ENCODE results near the gene CAMTA2.

Gene CAMTA2

DNA sequence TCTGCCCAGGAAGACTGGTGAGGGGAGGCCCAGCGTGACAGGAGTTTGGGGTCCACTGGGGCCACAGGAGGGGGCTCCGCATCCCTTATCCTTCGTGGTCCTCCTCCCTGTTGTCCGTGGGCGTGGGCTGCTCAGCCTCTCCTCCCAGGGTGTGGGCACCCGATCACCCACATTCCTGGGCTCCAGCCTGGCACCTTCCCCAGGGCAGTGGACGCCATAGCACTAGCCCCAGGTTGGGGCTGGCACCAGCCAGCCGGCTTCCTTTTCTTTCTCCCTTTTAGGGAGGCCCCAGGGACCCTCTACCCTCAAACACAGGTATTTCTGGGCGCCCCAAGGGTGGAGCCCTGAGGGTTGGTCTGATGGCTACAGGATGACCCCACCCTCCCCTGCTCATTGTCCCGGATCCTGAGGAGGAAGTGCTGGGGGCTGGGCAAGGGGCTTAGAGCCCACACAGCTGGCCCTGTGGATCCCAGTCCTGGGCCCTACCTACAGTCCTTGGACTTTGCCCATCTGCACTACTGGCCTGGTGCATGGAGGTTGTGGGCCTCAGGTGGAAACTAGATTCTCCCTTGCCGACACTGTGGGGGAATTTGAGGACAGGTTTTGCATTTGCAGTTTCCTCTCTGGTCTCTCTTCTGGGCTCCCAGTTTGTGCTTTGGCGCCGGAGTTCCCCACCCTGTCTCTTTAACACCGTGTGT, 11.4 kb upstream of the CAMTA2 start:
- no peak for DNase-seq

DNA sequence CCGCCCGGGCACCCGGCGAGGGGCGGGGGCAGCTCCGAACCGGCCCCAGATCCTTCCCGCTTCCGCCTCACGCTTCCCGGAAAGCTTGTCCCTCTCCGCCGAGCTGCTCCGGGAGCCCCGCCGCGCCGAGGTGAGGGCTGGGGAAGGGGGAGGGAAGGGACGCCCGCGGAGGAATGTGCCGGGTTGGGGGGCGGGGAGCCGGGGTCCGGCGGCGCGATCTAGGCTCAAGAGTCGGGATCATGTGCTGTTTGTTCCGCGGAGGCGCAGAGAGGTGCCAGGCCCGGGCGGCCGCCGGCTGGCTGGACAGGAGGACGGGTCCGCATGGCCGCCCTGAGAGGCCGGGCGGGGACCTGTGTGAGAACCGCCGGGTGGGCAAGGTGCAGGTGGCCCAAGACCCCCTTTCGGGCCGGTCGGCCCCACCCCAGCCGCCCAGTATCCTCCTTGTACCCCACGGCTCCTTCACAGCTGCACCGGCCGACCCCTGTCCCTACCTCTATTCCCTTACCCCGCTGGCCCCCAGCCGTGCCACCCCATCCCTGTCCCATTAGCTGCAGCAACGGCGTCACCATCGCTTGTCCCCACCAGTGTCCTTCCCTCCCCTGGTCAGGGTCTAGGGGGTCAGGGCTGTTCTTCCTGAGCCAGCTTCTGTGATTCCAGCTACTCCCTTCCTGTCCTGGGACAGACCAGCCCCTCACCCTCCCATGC, 10.7 kb upstream of the CAMTA2 start:
- DNase-seq = peak in 1 of 2 experiments; percentile 50

DNA sequence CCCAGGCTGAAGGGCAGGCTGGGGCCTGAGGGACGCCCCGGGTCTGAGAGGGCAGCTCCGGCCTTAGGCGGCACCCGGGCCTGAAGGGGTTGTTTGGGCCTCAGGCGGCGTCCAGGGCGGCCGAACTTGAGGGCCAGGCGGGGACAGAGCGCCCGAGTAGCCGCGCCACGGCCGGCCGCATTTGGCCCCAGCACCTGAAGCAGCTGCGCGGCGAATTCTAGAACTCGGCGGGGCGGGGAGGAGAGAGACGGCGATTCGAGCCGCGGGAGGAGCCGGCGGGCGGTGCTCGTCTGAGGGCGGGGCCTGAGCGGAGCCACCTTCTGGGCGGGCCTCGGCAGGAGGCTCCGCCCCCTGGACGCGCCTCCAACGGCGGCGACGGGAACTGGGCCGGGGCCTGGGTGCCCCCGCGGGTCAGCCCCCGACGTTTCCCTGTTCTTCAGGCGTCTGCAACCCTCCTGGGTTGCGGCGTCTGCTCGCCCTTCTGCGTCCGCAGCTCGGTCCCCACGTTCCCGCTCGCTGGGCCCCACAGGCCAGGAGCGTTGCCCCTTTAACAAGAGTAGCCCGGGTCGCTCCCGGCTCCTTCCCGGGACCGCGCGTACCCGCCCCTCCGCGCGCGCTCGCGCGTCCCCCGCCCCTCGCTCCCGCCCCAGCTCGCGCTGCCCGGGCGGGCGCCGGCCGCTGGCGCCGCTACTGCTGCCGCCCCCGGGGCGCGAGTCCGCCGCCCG, 10.0 kb upstream of the CAMTA2 start, which contains the start of the genes INCA1 and KIF1C:
Gene INCA1, minus strand, starts transcription at position 221 of the 725 bp plus-strand sequence. CDS start 3,085 bp downstream, outside the sequence.
Gene KIF1C, plus strand, starts transcription at position 649 of the 725 bp plus-strand sequence. CDS start 2,297 bp downstream, outside the sequence.
- DNase-seq = peak; percentile 89 to 91

DNA sequence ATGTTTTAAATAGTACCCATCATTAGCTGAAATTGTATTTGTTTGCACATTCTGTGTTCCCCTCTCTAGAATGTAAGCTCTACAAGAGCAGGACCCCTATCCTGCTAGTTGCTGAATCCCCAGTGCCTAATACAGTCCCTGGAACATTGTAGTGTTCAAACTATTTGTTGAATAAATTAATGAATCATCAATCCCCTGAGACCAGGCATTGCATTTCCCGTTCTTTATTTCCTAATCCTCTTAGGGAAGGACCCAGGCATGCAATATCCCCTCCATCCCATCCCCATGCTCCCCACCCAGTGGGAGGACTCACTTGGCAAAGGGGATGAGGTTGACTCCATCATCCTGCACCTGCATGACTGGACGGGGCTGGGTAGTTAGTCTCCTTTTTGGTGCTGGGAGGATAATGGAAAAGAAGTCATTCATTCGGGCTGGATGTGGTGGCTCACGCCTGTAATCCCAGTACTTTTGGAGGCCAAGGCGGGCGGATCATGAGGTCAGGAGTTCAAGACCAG, 6.7 kb upstream of the CAMTA2 start:
- DNase-seq = no peak

DNA sequence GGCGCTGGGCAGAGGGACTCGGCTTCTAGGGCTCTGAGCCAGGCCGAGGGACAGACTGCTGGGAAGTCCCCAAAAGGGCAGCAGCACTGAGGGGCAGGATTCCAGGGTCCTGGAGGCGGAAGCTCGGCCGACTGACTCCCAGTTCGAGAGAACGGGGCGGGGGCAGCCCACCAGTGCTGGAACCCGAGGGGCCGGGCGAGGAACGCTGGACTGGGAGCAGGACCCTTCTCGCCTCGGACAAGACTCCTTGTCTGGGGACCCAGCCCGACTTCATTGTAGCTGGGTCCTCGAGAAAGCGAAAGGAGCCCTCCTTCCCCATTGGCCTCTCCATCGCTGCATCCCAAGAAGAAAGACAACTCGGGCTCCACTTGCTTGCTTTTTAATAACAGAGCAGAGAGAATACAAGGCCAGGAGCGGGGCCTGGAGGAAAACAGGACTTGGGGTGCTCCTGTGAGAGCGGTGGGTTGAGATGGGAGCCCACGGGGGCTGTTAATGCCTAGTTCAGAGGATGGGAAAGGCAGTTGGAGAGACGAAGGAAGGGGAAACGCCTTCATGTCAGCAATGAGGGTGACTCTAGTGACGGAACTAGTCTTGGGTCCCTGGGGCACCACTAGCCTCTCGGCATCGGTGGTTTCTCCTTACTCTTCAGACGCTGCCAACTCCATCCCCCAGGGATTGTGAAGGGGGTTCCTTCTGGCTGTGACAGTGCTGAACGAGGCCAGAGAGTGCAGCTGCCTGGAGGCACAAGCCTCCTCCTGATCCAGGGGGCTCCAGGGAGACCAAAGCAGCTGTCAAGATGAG, 492 bp upstream of the CAMTA2 start:
- peak in 1 of 2 experiments; percentile 23 for DNase-seq

DNA sequence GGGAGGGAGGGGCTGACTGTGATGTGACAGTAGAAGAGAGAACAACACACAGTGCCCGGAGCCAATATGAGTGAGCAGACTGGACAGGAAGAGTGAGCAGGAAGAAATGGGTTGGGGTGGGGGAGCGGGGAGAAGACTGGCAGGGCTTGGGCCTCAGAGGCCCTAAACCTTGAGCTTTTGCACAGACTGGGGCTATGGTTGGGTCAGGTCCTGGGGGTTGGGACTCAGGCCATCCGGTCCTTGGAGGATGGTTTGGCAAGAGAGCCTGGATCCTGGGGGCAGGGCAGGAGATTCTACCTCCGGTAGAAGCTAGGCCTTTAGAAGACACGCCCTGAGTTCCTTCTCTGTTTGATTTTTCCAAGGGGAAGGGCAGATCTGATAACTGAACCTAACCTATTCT, 1.1 kb downstream of the CAMTA2 start:
- DNase-seq = peak in 1 of 2 experiments; percentile 14

DNA sequence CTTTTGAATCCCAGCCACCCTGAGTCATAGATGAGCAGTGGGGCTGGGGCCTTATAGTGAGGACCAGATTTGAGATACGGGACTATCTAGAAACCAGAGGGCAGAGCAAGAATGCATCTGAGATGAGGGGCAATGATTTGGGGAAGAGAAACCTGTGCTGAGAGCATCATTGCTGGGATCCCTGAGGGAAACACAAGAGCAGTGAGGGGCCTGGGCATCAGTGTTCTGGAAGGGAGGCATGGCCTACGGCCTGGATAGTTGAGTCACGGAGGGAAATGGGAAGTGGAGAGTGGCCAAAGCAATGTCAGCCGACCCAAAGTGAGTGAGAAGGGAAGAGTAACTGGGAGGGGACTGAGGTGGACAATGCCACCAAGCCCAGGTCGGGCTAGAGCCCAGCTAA, 5.2 kb downstream of the CAMTA2 start:
- DNase-seq = no peak

DNA sequence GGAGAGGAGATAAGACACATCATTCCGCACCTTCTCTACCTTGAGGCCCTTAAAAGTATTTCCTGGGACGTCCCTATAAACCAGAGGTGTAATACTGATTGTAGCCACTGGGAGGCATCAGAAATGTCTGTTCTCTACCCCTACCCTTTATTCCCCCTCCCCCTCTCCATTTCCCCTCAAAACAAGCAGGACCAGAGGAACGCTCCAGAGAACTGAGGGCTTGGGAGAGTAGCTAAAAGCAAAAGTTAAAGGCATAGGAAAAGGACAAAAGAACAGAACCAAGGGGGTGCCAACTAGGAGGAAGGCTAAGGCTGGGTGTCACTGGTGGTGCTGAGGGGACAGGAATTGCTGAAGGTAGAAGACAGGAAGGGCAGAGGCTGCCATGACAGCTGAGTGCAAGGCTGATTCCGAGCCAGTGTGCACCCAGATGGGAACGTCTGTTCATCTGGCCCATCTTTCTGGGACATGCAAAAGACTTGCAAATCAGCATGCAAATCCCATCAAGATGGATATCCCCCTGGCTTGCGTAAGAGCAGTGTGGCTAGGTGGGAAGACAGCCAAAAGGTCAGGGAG, 6.7 kb downstream of the CAMTA2 start:
- DNase-seq = peak in 1 of 2 experiments; percentile 38

DNA sequence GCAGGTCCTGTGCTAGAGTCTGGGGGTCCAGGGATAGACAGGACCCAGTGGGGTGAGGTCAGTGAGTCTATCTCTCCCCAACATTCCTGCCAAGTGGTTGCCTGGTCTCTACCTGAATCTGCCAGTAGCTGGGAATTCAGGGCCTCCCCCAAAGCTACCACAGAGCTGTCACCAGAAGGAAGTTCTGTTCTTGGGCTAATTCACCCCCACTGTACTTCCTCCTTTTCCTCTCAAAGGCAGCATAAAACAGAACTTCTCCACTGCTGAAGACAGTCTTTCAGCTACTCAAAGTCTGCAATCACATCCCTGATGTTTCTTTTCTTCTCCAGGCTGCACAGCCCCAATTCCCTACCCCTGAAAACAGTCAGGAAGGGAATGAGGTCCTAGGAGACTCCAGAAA, 8.7 kb downstream of the CAMTA2 start:
- no peak for DNase-seq

DNA sequence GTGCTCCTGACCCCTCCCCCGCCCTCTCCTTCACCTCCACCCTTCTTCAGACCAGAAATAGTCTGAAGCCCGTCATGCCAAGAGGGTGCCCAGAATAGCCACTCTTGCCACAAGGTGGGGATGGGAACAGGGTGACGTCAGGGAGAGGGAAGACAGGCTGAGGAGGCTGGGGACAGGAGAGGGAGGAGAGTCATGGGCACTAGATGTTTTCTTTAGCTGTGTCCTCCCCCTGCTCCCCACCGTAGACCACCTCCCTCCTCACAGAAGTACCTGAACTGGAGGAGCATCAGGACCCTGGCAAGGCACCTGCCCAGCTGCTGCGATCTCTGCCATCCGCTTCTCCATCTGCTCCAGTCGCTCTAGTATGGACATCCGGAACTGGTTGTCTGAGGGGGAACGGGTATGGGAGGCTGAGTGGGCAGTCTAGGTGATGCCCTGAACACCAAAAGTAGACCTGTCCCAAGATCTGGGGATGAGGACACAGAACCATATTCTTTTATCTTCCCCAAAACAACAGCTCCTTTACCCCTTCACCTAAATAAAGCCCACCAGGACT, 13.3 kb downstream of the CAMTA2 start:
- no peak for DNase-seq

DNA sequence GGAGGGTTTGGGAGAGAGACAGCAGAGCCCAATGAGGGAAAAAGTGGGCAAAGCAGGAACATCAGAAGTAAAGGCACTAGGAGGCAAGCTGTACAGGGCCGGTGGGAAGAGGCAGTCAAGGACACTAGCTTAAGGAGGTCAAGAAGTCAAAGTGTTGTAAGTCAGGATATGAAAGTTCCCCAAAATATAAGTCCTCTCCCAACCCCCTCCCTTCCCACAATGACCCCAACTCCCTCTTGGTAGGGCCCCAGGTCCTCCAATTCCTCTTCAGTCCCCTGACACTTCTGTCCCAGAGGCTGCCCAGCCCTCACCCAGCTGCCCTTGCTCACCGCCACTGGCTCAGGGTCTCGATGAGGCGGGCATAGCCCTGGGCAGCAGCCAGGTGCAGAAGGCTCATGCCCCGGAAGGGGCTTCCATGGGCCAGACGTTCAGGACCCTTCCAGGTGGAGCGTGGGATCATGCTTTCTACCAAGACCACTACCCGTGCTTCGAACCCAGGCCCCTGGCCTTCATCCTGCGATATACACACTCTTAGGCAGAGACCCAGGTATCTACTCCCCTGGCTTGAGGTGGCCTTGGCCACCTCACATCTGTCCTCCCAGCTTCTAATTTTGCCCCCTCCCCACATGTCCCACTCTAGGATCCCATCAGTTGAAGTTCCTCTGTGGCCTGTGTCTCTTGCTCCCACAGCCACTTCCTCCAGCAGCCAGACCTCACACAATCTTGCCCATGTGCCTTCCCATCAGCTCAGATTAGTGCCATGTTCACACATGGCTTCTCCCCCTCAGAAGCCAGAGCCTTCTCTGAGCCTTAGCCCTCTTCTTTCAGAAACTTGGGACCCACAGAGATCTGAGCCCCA, 14.0 kb downstream of the CAMTA2 start:
- no peak for DNase-seq

DNA sequence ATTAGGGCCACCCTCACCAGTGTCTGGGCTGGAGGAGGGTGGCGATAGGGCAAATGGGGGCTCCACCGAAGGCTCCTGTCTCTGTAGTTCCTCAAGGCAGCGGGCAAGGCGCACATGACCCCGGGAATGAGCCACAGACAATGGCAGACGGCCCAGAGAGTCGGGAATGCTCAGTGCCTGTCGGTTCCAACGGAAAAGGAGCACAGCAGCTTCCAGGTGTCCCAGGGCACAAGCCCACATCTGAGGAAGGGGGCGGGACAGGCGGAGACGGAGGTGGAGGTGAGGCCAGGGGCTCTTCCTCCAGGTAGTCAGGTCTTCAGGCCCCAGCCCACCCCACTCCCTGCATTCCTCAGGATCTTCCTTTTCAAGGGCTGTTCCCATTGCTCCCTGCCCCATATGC, 14.7 kb downstream of the CAMTA2 start:
- DNase-seq = no peak

DNA sequence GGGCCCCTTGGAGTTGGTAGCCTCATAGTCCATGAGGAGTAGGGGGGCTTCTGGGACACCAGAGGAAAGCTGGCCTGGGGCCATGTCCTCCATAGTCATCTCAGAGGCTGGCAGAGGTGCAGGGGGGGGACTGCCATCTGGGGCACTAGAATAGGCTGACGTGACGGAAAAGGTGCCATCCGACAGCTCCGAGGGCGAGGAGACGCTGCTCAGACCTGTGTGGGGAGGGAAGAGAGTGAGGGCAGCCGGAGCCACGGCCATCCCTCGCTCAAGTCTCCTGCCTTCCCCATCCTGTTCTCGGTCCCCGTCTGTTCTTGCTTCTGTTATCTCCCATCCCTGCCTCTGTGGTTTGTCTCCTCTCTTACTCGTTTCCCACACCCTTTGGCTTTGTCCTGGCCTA, 15.2 kb downstream of the CAMTA2 start:
- no peak for DNase-seq

DNA sequence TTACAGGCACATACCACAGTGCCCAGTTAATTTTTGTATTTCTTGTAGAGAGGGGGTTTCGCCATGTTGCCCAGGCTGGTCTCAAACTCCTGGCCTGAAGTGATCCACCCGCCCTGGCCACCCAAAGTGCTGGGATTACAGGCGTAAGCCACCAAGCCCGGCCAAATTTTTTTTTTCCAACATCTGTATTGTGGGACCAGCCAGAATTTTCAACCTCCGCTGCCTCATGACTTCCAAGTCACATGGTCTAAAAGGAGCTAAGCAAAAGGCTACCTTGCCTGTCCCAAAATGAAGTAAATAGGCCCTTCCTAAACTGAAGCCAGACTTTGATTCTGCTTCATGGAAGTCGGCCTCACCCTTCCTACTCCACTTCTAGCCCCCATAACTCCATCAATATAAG, 15.6 kb downstream of the CAMTA2 start:
- no peak for DNase-seq

DNA sequence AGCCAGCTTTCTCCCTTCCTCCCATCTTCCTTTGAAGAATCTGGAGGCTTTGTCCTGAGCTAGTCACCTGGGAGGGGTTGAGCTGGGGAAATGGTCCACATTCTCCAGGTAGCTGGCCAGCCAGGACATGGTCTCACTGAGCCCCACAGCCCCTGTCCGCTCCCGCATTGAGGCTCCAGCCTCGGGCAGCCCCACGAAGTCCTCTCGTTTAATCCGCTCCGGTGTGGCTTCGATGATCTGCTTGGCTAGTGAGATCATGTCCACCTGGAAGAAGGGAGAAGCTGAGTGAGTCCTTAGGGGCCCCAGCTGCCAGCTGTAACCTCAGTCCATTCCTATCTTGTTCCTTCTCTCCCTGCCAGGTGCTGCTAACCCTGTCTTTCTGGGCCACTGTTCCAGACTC, 17.2 kb downstream of the CAMTA2 start:
- no peak for DNase-seq

DNA sequence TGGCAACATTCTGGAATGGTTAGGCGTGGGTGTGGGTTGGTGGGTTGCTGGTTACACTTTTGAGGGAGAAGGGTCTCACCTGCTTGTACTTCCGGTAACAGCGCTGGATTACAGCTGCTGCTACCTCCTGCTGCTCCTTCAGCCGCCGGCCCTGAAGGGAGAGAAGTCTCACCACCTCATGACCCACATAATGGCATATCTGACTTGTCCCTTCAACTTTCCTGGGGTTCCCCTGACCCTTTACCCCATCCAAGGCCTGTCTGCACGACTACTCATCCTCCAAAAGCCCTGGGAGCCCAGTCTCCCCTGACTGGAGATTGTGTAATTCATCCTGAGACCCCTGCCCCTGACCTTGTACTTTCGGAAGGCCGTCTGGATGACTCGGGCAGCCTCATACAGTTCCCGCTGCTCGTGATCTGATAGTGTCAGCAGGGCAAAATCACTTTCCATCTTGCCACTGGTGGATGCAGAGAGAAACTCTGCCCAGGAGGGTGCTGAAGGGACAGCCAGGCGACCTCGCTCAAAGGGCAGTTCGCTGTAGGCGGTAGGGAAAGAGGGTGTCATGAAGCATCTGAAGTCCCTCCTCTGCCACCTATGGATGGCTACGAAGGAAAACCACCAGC, 17.8 kb downstream of the CAMTA2 start:
- peak; percentile 54 to 67 for DNase-seq

DNA sequence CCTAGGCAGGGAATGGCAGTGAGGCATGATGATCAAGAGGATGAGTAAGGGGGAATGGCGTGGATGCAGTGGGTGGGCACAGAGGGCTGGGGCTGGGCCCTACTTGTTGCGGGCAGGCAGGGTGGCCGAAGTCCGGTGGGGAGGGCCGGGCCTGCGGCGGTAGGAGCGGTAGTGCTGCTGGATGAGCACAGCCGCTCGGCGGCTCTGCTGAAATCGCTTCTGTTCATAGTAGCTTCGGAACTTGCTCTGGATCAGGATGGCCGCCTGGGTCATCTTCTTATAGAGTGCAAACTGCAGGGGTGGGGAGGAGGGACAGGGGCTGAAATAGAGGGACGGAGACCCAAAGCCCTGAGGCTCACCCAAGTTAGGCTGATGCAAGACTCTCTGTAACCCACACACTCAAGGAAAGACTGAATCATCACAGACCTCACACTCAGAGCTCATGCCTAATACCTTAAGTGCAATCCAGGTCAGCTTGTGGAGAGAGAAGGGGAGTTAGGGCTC, 18.4 kb downstream of the CAMTA2 start:
- peak in 1 of 2 experiments; percentile 59 for DNase-seq

DNA sequence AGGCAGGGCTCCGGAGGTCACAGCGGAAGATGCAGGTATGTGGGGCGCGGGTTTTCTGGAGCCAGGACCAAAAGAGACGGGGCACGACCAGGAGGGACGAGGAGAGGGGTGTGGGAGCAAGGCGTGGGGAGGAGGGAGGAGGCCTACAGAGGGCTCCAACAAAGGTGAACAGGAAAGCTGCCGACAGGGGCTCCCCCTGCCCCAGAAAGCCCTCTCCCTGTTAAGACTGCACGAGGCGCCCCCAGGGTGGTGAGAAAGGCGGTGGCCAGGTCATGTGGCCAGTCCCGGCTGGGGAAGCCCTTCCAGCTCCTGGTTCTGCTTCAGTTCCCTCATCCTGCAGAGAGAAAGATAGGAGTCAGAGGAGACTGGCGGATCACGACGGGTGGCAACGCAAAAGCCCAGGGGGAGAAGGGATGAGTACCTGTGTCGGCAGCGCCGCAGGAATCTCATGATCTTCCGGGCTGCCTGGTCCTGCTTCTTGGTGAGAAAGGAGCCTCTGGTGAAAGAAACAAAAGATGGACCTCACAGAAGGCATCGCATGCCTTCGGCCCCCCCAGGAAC, 18.9 kb downstream of the CAMTA2 start:
- DNase-seq = peak; percentile 43 to 60

All from activated CD4-positive, alpha-beta T cell treated with anti-CD3 and anti-CD28 coated beads, Interleukin-2, amount 50 U/mL, for 48 hours (primary cell).